HCT116 (cell line): ENCODE measurements around the gene MYOZ2. TPM values are rescaled to one million over a fixed set of nuclear protein-coding genes. Genes with fewer than 3 reads are reported as not detected.

Experiments
- ATAC-seq: fragments of 200-7000 bp; cut with Tn5 transposase; 2 replicates; pipeline ENCODE4 v1.9.1; 2020; ENCODE audit warnings: mild to moderate bottlenecking, moderate library complexity
- BruUV-seq: library from RNA; stranded (reverse); fragments of 400-500 nt; replicated peaks from 2 replicates; lab custom pipeline; 2021; lab: Mats Ljungman, UMichigan
- CTCF ChIA-PET: fragments of 300-600 bp; sonication (Branson Sonifier 250); formaldehyde crosslinking; loops from one replicate; lab custom pipeline; 2021; ENCODE audit warnings: antibody characterized with exemption; lab: Charles Lee
- POLR2A ChIA-PET: fragments of 300-600, 350-600 bp; sonication (Branson Sonifier 250); formaldehyde crosslinking; loops from one replicate; lab custom pipeline; 2021; ENCODE audit warnings: antibody characterized with exemption; lab: Charles Lee
- RAD21 ChIA-PET, 2 experiments: fragments of 300-600 bp; sonication (Branson Sonifier 250); formaldehyde crosslinking; loops; one replicate each; lab custom pipeline; 2023; ENCODE audit warnings: low total read pairs in 2 of 2; ENCODE audit not compliant: uncharacterized antibody in 2 of 2, unreplicated experiment in 2 of 2, low non-redundant PET in 1 of 2; lab: Charles Lee
- DNase-seq: peaks from one replicate; pipeline ENCODE4 v3.0.0-alpha.2; 2010; ENCODE audit warnings: low read depth, low spot score
- H2AFZ ChIP-seq: fragments of 200-600 bp; shearing (Covaris generic), sonication (generic); 2 replicates; pipeline ENCODE4 v1.6.1; 2017; ENCODE audit warnings: low read depth, mixed run types, mixed read lengths, antibody characterized with exemption, low read length; ENCODE audit not compliant: poor library complexity, severe bottlenecking
- H3K27ac ChIP-seq: 2 replicates; pipeline ENCODE4 v1.5.1; 2012; ENCODE audit warnings: low read depth, low read length
- H3K27me3 ChIP-seq: fragments of 200-600 bp; sonication (generic); 2 replicates; pipeline ENCODE4 v1.6.1; 2016; ENCODE audit warnings: mixed run types, low read length, mixed read lengths; ENCODE audit not compliant: insufficient read depth
- H3K36me3 ChIP-seq, 2 experiments: fragments of 200-500 bp in 1 of 2; fragments of 200-600 bp in 1 of 2; sonication (Bioruptor generic) in 1 of 2; sonication (generic) in 1 of 2; 2 replicates each; pipeline versions ENCODE4 v1.5.1 to v1.6.1; 2014 to 2016; ENCODE audit warnings: low read length in 2 of 2, inconsistent platforms in 1 of 2, mixed read lengths in 1 of 2, mixed run types in 1 of 2; ENCODE audit not compliant: insufficient read depth in 2 of 2, control insufficient read depth in 1 of 2
- H3K4me1 ChIP-seq, 2 experiments: fragments of 200-600 bp in 1 of 2; sonication (generic) in 1 of 2; 2 replicates each; pipeline versions ENCODE4 v1.5.1 to v1.6.1; 2012 to 2017; ENCODE audit warnings: low read length in 2 of 2, inconsistent platforms in 1 of 2, mild to moderate bottlenecking in 1 of 2, mixed read lengths in 1 of 2, mixed run types in 1 of 2, moderate library complexity in 1 of 2; ENCODE audit not compliant: insufficient read depth in 2 of 2, control insufficient read depth in 1 of 2
- H3K4me2 ChIP-seq: fragments of 200-600 bp; sonication (generic); 2 replicates; pipeline ENCODE4 v1.6.1; 2017; ENCODE audit warnings: mixed run types, low read length, mixed read lengths
- H3K4me3 ChIP-seq, 2 experiments: fragments of 200-600 bp in 1 of 2; sonication (generic) in 1 of 2; replicated peaks in 1 of 2; 2 replicates each; pipeline ENCODE4 v1.5.1; 2011 to 2016; ENCODE audit warnings: low read length in 2 of 2, control low read depth in 1 of 2, low read depth in 1 of 2, mild to moderate bottlenecking in 1 of 2, mixed read lengths in 1 of 2, mixed run types in 1 of 2
- H3K79me2 ChIP-seq: fragments of 200-600 bp; sonication (generic); 2 replicates; pipeline ENCODE4 v1.6.1; 2017; ENCODE audit warnings: mild to moderate bottlenecking, mixed run types, low read length, moderate library complexity, mixed read lengths; ENCODE audit not compliant: insufficient read depth
- H3K9ac ChIP-seq: fragments of 200-600 bp; sonication (generic); 2 replicates; pipeline ENCODE4 v1.6.1; 2016; ENCODE audit warnings: low read length, mixed read lengths
- H3K9me2 ChIP-seq: fragments of 200-600 bp; sonication (generic), shearing (Covaris generic); 2 replicates; pipeline ENCODE4 v1.6.1; 2017; ENCODE audit warnings: mixed run types, mild to moderate bottlenecking, moderate library complexity; ENCODE audit not compliant: insufficient read depth
- H3K9me3 ChIP-seq, 2 experiments: fragments of 200-500 bp in 1 of 2; fragments of 200-600 bp in 1 of 2; sonication (Bioruptor generic) in 1 of 2; sonication (generic) in 1 of 2; 2 replicates each; pipeline ENCODE4 v1.6.1; 2014 to 2017; ENCODE audit warnings: low read length in 2 of 2, mixed read lengths in 2 of 2, inconsistent platforms in 1 of 2, low read depth in 1 of 2, mild to moderate bottlenecking in 1 of 2, mixed run types in 1 of 2, moderate library complexity in 1 of 2; ENCODE audit not compliant: control insufficient read depth in 1 of 2, insufficient read depth in 1 of 2
- H4K20me1 ChIP-seq: fragments of 200-600 bp; sonication (generic), shearing (Covaris generic); 2 replicates; pipeline ENCODE4 v1.6.1; 2017; ENCODE audit warnings: mixed run types, mild to moderate bottlenecking, moderate library complexity; ENCODE audit not compliant: insufficient read depth
- ATF3 ChIP-seq: IDR thresholded peaks from 2 replicates; pipeline ENCODE4 v1.6.1; 2012
- CBX3 ChIP-seq: IDR thresholded peaks from 2 replicates; pipeline ENCODE4 v1.6.1; 2012; ENCODE audit warnings: low read depth
- CEBPB ChIP-seq: IDR thresholded peaks from 2 replicates; pipeline ENCODE4 v1.6.1; 2012; ENCODE audit warnings: low read depth
- CTCF ChIP-seq, 3 experiments: fragments of 200-600 bp in 1 of 3; sonication (generic) in 1 of 3; IDR thresholded peaks in 2 of 3; conservative IDR thresholded peaks in 1 of 3; 2 replicates each; pipeline ENCODE4 v1.5.1; 2012 to 2017; ENCODE audit warnings: low read depth in 2 of 3, low read length in 2 of 3, antibody characterized with exemption in 1 of 3, borderline replicate concordance in 1 of 3, control low read depth in 1 of 3, mild to moderate bottlenecking in 1 of 3, mixed read lengths in 1 of 3, mixed run types in 1 of 3, moderate library complexity in 1 of 3; ENCODE audit not compliant: insufficient read depth in 1 of 3
- EGR1 ChIP-seq: IDR thresholded peaks from 2 replicates; pipeline ENCODE4 v1.6.1; 2012; ENCODE audit warnings: low read depth
- ELF1 ChIP-seq: IDR thresholded peaks from 2 replicates; pipeline ENCODE4 v1.6.1; 2012; ENCODE audit warnings: low read depth, borderline replicate concordance
- EZH2 ChIP-seq: fragments of 200-600 bp; sonication (generic); IDR thresholded peaks from 2 replicates; pipeline ENCODE4 v1.6.1; 2017; ENCODE audit warnings: antibody characterized with exemption, mixed run types
- EZH2phosphoT487 ChIP-seq: fragments of 200-600 bp; IDR thresholded peaks from 2 replicates; pipeline ENCODE4 v1.6.1; 2018; ENCODE audit warnings: antibody characterized with exemption, borderline replicate concordance
- FOSL1 ChIP-seq: IDR thresholded peaks from 2 replicates; pipeline ENCODE4 v1.6.1; 2012; ENCODE audit warnings: low read depth
- JUND ChIP-seq: IDR thresholded peaks from 2 replicates; pipeline ENCODE4 v1.6.1; 2012
- POLR2A ChIP-seq: IDR thresholded peaks from 2 replicates; pipeline ENCODE4 v1.7.0; 2011; ENCODE audit warnings: borderline replicate concordance; ENCODE audit not compliant: insufficient read depth, insufficient read length; ENCODE audit errors: extremely low read depth
- POLR2AphosphoS5 ChIP-seq: IDR thresholded peaks from 2 replicates; pipeline ENCODE4 v1.6.1; 2011; ENCODE audit warnings: mild to moderate bottlenecking, low read depth, low read length, moderate library complexity
- REST ChIP-seq: IDR thresholded peaks from 2 replicates; pipeline ENCODE4 v1.6.1; 2012; ENCODE audit warnings: low read depth
- SIN3A ChIP-seq: IDR thresholded peaks from 2 replicates; pipeline ENCODE4 v1.6.1; 2012; ENCODE audit warnings: low read depth
- SP1 ChIP-seq: IDR thresholded peaks from 2 replicates; pipeline ENCODE4 v1.6.1; 2012; ENCODE audit warnings: low read depth
- SRF ChIP-seq: IDR thresholded peaks from 2 replicates; pipeline ENCODE4 v1.6.1; 2012; ENCODE audit warnings: low read depth
- TCF7L2 ChIP-seq: IDR thresholded peaks from 2 replicates; pipeline ENCODE4 v1.7.0; 2011; ENCODE audit warnings: borderline replicate concordance, inconsistent platforms; ENCODE audit not compliant: insufficient read depth, insufficient read length; ENCODE audit errors: extremely low read depth
- ZBTB33 ChIP-seq: IDR thresholded peaks from 2 replicates; pipeline ENCODE4 v1.6.1; 2011; ENCODE audit warnings: mild to moderate bottlenecking, low read length, moderate library complexity; ENCODE audit not compliant: insufficient replicate concordance; ENCODE audit errors: extremely low read depth
- intact Hi-C: fragments of 100-400 bp; cut with micrococcal nuclease; formaldehyde crosslinking; loops from 2 replicates; pipeline ENCODE4 v1.10.0; 2022
- total RNA-seq: library from RNA; stranded (reverse); gene quantifications from one replicate; pipeline ENCODE4 v1.2.1, GENCODE V29; 2021; ENCODE audit not compliant: unreplicated experiment

Gene MYOZ2
- total RNA-seq, 1 experiment from 2014 or later: not detected

- Histone ChIP-seq H3K4me3 (no peak overlapping the region), H3K4me1 (no peaks in the 10 kb centered on the region), H3K36me3 (no peaks in the 10 kb centered on the region), H3K79me2 (no peaks in the 10 kb centered on the region), H3K27me3 (no peaks in the 10 kb centered on the region), H4K20me1 (no peaks in the 10 kb centered on the region), H3K4me2 (no peak overlapping the region), H3K9ac (no peak overlapping the region), H3K9me2 (no peaks in the 10 kb centered on the region; the same call in 1 of the 2 replicates), H2AFZ (no peak overlapping the region), H3K9me3 (no peaks in the 10 kb centered on the region), H3K27ac (no peak overlapping the region)
- ChIA-PET CTCF (no interaction called here), RAD21 (no interaction called here), POLR2A (no interaction called here)
- TF ChIP-seq POLR2AphosphoS5 (no peak), JUND (no peak), SP1 (no peak), TCF7L2 (no peak), CBX3 (no peak), EZH2phosphoT487 (no peak), CEBPB (no peak), FOSL1 (no peak), SIN3A (no peak), POLR2A (no peak), REST (no peak), ELF1 (no peak), CTCF (IDR thresholded peaks at IDR 0.05 in 2 of 3, conservative IDR thresholded peaks at IDR 0.05 in 1 of 3; ENCODE audit: borderline replicate concordance in 1 of 3, insufficient read depth in 1 of 3, low read depth in 2 of 3, low read length in 2 of 3) (no peak), EZH2 (no peak), ATF3 (no peak), EGR1 (no peak), SRF (no peak), ZBTB33 (no peak)
- DNase-seq (no peak), ATAC-seq (no peak)
- intact Hi-C loops: no loop called here
- BruUV-seq: no TSS peak
Measured at GRCh38 chr4:119165767-119166166, 30.1 kb downstream of the MYOZ2 start.
